Epidermal melanocyte (primary cell): ENCODE measurements around the gene NAV2.
"Not testable (repeated sequence)": the region's sequence is repeated elsewhere in the genome, so short reads cannot be mapped to it uniquely, and the experiment has no call there.

Experiments used
- DNase-seq: peaks from one replicate; pipeline ENCODE4 v3.0.0; 2011; ENCODE audit warnings: low spot score; ENCODE audit not compliant: insufficient read length

Gene NAV2

DNA sequence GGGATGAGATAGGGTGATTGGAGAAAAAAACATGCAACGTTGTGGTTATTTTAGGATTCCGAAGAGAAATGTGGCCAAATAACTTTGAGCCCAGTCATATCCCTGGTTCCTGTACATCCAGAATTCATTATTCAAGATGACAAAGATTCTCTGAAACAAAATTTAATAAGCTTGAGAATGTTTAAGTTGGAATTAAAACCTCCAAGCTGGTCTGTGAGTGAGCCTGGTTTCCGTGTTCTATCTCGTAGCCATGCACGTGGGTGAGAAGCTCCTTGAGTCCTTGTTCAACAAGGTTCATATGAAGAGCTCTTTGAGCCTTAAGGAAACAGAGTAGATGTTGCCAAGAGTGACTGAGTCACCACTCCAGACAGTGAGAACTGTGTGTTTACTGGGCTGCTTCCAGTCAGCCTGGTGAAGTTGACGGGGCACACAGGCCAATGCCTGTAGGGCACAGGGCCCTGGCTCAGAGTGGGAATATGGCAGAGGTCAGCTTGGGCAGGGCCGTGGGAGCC lies 206.5 kb downstream of the NAV2 start:
- no peak for DNase-seq

GRCh38 chr11:19920982-19921381 lies 208.3 kb downstream of the NAV2 start:
- DNase-seq, result no peak

DNA sequence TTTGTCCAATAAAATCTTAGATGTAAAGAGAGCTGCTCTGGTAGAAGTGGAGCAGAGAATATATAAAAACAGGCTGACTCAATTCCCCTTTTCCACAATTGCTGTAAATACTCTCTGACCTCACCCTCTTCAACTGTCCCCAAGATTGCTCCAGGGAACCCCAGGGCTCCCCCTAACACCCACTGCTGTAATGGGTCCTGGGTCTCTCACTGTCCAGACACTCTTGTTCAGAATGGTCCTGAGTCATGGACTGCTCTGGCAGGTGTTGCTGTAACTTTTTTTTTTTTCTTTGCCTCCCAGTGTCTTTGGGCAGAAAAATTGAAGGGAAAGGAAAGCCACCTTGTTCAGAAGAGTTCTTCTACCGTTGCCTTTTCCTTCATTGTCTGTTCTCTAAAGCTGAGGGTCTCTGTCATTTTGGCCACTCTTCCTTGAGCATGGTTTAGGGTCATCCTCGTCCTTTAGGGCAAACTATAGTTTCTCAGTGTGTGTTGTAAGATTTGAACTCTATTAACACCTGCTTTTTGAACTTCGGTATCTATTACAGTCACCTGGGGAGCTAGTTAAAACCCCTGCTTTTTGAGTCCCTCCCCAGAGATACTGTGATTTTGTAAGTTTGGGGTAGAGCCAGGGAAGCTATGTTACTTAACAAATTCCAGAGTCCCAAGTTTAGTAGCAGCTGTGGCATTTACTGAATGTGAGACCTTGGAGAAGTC lies 209.5 kb downstream of the NAV2 start:
- DNase-seq, result no peak

DNA sequence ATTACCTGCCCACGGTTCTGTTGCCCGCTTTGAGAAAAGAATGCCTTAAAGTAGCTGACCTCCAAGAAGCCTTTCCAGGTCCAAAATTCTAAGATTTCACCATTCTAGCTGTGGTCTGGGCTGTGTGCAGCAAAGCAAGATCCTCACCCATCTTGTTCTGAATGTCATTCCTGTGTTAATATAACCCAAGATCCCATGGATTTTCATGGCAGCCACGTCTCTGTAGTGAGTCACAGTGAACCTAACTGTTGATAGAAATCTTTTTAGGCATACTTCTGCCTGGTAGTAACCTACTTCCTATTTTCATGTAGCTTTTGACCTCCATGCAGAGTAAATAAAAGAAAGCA lies 210.0 kb downstream of the NAV2 start:
- no peak for DNase-seq

GRCh38 chr11:19923626-19924025 lies 211.0 kb downstream of the NAV2 start:
- DNase-seq, result no peak

DNA sequence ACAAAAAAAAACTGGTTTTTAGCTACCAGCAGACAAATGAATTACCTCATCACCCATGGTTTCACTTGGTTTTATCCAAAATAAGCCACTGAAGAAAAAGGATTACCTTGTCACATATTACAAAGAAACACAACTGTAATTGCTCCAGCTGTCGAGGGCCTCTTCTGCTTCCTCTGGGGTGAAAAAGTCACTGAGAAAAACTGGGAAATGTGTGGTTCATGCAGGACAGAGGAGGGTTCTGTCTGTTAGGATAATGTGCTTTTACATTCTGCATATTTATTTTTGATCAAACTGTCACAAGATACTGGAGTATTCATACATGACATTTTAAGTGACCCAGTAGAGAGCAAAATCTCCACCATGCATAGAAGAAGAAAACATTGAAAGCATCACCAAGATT lies 211.7 kb downstream of the NAV2 start:
- no peak for DNase-seq

DNA sequence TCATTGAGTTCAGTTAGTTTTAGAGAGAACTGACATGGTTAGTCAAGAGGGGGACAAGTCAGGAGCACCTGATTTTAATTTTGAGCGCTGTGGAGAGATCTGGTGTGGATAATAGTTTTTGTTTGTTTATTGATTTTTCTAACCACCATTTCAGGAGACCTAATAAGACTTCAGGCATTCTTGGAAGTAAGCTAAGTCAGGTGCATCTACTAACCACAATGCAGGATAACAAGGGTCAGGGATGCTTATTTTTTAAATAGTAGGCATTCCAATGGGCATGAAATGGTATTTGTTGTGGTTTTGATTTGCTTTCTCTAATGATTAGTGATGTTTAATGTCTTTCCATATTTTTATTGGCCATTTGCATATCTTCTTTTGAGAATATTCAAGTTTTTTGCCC lies 212.1 kb downstream of the NAV2 start:
- no peak for DNase-seq

DNA sequence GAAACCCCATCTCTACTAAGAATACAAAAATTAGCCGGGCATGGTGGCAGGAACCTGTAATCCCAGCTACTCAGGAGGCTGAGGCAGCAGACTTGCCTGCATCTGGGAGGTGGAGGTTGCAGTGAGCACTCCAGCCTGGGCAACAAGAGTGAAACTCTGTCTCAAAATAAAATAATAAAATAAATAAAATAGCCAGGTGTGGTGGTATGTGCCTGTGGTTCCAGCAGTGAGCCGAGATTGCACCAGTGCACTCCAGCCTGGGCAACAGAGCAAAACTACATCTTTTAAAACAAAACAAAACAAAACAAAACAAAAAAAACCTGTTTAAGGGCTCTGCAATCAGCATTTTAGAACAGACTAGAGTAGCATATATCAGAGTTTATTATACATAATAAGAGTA lies 214.8 kb downstream of the NAV2 start:
- not testable (repeated sequence) for DNase-seq

DNA sequence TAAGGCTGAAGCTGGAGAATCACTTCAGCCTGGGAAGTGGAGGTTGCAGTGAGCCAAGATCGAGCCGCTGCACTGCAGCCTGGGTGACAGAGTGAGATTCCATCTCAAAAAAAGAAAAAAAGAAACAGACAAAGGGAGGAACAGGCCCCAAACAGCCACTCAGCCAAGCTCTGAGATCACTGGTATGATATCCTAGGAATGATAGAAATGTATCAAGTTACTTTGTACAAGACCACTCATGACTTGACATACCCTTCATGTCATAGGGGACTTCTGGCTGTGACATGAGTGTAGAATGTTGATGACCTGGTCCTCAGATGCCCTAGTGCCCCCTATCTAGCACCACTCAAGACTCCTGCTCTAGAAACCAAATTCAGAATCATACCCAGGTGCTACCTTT lies 216.5 kb downstream of the NAV2 start:
- DNase-seq, result no peak

GRCh38 chr11:19929655-19930054 lies 217.0 kb downstream of the NAV2 start:
- DNase-seq, result no peak

DNA sequence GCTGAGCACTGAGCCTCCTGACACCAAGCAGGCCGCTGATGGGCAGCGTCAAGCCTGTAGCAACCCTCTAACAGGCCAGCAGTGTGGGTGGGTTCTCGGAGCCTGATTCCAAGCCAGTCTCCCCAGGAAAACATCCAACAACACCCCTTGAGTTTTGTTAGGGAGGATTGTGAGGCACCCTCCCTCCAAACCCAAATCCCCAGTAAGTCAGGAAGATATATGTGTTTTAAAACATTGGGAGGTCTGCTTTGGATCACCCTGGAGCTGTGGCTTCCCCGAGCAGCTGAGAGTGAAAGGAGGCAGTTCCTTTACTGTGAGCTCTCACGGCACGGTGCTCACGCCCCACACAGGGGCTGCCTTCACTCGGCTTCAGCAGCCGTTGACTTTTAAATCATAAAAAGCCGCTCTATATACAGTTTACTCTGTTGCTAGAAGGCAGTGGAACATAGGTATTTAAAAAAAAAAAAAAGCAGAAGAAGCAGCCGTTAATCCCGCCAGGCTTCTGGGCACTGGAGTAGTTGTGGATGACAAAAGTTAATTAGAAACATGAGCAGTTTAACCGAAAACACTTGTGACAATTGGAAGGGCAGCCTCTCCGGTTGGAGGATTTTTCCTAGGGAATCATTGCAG lies 218.6 kb downstream of the NAV2 start:
- no peak for DNase-seq

DNA sequence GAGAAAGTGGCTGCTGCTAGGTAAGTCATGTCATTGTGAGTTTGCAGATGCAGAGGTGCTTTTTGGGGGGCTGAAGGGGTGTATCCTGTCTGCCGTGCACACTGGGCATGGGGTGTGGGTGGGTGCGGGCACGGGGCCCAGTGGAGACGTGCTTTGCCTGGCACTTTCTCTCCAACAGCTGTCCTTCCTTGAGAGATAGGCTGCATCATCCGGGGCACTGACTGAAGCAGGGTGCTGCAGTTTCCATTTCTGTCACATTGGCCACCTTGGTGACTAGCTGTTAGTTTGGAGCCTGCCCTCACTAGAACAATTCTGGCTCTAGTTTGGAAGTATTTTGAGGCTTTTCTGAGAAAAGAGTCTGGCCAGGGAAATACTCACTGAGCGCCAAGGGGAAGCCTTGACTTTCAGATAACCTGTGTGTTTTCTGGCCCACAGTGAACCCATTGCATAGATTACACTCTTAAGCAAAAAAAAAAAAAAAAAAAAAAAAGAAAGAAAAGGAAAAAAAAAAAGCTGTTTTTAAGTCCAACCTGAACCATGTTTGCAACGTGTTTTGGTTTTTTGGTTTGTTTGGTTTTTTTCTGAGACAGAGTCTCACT lies 219.2 kb downstream of the NAV2 start:
- DNase-seq, result no peak

DNA sequence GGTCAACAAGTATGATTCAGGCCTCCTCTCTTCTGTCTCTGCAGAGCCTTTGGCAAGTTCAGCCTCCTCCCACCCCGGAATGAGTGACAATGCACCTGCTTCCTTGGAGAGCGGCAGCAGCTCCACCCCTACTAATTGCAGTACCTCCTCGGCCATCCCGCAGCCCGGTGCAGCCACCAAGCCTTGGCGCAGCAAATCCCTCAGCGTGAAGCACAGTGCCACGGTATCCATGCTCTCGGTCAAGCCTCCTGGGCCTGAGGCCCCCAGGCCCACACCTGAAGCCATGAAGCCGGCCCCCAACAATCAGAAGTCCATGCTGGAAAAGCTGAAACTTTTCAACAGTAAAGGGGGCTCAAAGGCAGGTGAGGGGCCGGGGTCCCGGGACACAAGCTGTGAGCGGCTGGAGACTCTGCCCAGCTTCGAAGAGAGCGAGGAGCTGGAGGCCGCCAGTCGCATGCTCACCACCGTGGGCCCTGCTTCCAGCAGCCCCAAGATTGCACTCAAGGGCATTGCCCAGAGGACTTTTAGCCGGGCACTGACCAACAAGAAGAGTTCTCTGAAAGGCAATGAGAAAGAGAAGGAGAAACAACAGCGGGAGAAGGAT lies 220.6 kb downstream of the NAV2 start:
- no peak for DNase-seq

- DNase-seq, result no peak
Measured at GRCh38 chr11:19933801-19934488, 221.3 kb downstream of the NAV2 start.

GRCh38 chr11:19934828-19935259 lies 222.2 kb downstream of the NAV2 start:
- DNase-seq, result no peak

- peak; percentile 27 for DNase-seq
Measured at GRCh38 chr11:19935507-19935906, 222.9 kb downstream of the NAV2 start.

DNA sequence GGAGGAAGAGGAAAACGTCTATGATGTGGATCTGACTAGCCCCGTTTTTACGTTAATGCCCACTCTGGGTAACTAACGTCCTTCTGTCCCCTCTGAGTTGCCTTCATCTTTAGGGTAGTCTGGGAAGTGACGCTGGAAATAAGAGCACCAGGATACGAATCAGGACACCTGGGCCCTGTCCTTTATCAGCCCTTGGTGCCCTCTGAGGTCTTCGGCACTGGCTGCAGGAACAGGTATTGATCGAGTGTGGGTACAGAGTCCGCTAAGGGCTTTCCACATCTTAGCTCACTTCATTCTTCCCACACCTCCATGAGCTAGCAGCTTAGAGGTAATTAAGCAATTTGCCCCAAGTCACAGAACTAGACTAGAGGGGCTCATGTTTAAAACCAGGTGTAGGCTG lies 223.8 kb downstream of the NAV2 start:
- DNase-seq, result no peak

DNA sequence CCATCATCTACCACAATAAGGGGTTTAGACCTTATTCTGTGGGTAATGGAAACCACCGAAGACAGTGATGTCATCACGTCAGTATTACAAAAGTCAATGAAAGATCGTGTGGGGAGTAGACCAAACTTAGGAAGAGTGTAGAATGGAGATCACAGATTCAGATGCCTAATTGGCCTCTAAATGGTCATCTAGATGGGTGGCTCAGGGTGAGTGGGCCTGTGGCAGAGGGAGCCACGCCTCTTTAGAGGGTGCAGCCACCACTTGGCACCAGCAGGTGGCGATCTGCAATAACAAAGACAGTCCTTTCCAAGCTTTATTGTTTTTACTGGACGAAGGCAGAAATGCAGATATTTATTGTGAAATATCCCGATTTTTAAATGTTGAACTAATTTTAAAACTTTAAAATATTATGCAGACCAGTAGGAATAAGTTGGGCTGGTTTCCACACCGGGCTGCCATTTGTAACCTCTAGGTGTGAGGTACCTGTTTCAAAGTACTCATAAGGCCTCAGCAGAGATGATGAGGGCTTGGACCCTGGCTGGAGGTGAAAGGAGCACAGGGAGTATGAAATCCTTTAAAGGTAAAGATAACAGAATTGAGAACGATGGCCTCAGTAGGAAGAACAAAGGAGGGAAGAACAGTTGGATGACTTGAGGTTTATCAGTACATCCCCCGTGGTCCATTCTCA lies 225.7 kb downstream of the NAV2 start:
- peak; percentile 64 for DNase-seq

GRCh38 chr11:19938866-19939265 lies 226.2 kb downstream of the NAV2 start:
- DNase-seq, result no peak

- DNase-seq, result no peak
Measured at GRCh38 chr11:19939415-19939929, 226.8 kb downstream of the NAV2 start.

DNA sequence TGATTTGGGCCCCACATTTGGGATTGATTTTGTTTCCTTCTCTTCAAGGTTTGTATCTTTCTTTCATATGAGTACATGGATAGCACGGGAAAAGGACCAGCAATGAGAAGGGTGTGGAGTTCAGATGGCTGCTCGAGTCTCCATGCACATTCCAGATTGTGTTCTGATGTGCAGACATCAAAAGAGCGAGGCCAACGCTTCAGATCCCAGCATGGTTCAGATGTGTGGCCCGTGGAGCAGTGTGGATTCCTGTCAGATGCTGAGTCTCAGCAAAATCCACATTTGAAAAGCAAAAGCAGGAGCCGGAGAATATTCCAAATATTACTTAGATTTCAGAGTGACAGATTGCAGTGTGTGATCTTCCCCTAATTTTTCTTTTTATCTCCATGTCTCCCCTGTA lies 228.2 kb downstream of the NAV2 start:
- no peak for DNase-seq
